HepG2 (cell line): Measurements from ENCODE around the gene TMC2. TPM values are rescaled to one million over a fixed set of nuclear protein-coding genes. Genes with fewer than 3 reads are reported as not detected.

Source experiments
- HDAC2 ChIP-seq: sonication (generic); formaldehyde crosslinking; IDR thresholded peaks from 2 replicates; pipeline ENCODE4 v1.4.0; 2020; ENCODE audit warnings: missing genetic modification reagents
- NCOA1 ChIP-seq: sonication (generic); formaldehyde crosslinking; IDR thresholded peaks from 2 replicates; pipeline ENCODE4 v1.9.0; 2021; ENCODE audit warnings: missing genetic modification reagents
- NFE2L2 ChIP-seq: fragments of 150-350 bp; IDR thresholded peaks from 2 replicates; pipeline ENCODE4 v1.6.1; 2014; ENCODE audit warnings: low read length
- NPAS2 ChIP-seq: sonication (generic); formaldehyde crosslinking; IDR thresholded peaks from 2 replicates; pipeline ENCODE4 v1.8.0; 2022; ENCODE audit warnings: mild to moderate bottlenecking, missing genetic modification reagents, borderline replicate concordance
- PHB2 ChIP-seq: fragments of 450-650 bp; IDR thresholded peaks from 2 replicates; pipeline ENCODE4 v1.6.1; 2018; ENCODE audit not compliant: partially characterized antibody
- SOX6 ChIP-seq, 2 experiments: fragments of 450-650 bp in 1 of 2; sonication (generic) in 1 of 2; formaldehyde crosslinking in 1 of 2; IDR thresholded peaks; 2 replicates each; pipeline versions ENCODE4 v1.4.0 to v1.6.1; 2017 to 2020; ENCODE audit warnings: antibody characterized with exemption in 1 of 2, mild to moderate bottlenecking in 1 of 2, missing genetic modification reagents in 1 of 2
- TBX3 ChIP-seq: fragments of 450-650 bp; IDR thresholded peaks from 2 replicates; pipeline ENCODE4 v1.6.1; 2017; ENCODE audit warnings: antibody characterized with exemption, mild to moderate bottlenecking, inconsistent platforms, borderline replicate concordance
- ZNF234 ChIP-seq: sonication (generic); formaldehyde crosslinking; conservative IDR thresholded peaks from 2 replicates; pipeline ENCODE4 v1.5.1; 2020; ENCODE audit warnings: mild to moderate bottlenecking, missing genetic modification reagents
- ZNF24 ChIP-seq: fragments of 450-650 bp; IDR thresholded peaks from 2 replicates; pipeline ENCODE4 v1.6.1; 2017; ENCODE audit warnings: antibody characterized with exemption, mild to moderate bottlenecking
- ZNF264 ChIP-seq: sonication (generic); formaldehyde crosslinking; IDR thresholded peaks from 2 replicates; pipeline ENCODE4 v1.4.0; 2020; ENCODE audit warnings: missing genetic modification reagents
- ZNF431 ChIP-seq: sonication (generic); formaldehyde crosslinking; IDR thresholded peaks from 2 replicates; pipeline ENCODE4 v1.9.0; 2022; ENCODE audit warnings: missing genetic modification reagents, low read depth, mild to moderate bottlenecking, borderline replicate concordance
- ZNF75D ChIP-seq: sonication (generic); formaldehyde crosslinking; IDR thresholded peaks from 2 replicates; pipeline ENCODE4 v1.8.1; 2023; ENCODE audit warnings: missing genetic modification reagents, mild to moderate bottlenecking, borderline replicate concordance
- polyA plus RNA-seq, 8 experiments: library from polyadenylated mRNA; depleted of rRNA in 3 of 8; stranded (reverse) in 7 of 8; unstranded in 1 of 8; fragments of >200 nt; fragmentation: Illumina TruSeq in 4 of 8; extraction: Trizol in 4 of 8; gene quantifications; 2 replicates each; pipeline versions ENCODE4 v1.2.1 to v1.2.3, GENCODE V29; 2011 to 2016; ENCODE audit warnings: low read depth in 4 of 8, missing spikeins in 1 of 8, mixed read lengths in 1 of 8; ENCODE audit not compliant: insufficient read depth in 1 of 8
- total RNA-seq, 5 experiments: library from RNA; depleted of rRNA; stranded (reverse); fragments of >200 nt; fragmentation: Illumina TruSeq; extraction: Trizol; gene quantifications; 2 replicates each; pipeline ENCODE4 v1.2.3, GENCODE V29; 2016; ENCODE audit warnings: low read depth in 1 of 5
- TF ChIP-seq, protein P1 (sequence below): sonication (generic); IDR thresholded peaks from 2 replicates; pipeline ENCODE4 v1.6.1; 2016; ENCODE audit warnings: low read depth, borderline replicate concordance

Gene TMC2
- total and polyA plus RNA-seq, 2 of the 13 experiments (the other 11 are each of a cell fraction or from before 2014, with no cell fraction given) = not detected

DNA sequence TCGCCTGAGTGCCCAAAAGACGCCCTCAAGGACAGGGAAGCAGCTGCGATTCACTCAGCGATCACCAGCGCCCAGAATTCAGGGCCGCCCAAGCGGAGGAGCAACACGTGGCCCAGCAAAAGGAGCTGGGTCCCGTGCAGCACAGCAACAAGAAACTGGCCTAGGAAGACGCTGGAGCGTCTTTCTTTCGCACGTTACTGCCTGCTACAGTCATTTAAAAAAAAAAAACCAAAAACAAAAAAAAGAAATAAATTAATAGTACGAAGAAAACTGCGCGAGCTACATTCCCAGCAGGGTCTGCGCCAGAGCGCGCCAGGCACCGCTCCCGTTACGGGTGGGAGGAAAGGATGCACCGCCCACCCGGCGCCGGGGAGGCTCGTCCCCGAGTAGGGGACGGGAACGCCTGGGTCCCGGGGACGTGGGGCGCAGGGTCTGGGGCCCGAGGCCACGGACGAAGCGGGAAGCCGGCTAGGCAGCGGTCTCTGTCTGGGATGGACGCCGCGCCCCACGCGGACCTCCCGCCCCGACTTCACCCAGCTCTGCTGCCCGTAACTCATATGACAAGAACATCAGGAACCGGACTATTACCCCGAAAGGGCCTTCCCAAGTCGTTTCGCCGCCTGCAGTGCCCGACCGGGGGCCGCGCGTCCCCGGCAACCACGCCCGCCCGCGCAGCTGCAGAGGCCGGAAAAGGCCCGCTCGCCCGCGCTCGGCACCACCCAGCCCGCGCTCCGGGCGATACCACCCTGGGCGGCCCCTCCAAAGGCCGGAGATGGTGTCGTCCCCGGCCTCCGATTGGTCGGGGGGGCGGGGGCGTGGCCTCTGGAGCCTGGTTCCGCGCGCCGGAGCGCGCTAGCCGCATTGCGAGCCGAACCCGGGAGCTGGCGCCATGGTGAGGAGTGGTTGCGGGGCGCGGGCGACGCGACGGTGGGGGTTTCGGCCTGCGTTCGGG is 115.7 kb downstream of the TMC2 start, which contains the start of gene NOP56 (continued):
- TF ChIP-seq PHB2 (no peak), HDAC2 (CRISPR knock-in tag) (peak; percentile 24; the same call in 1 of the 2 replicates), SOX6 (IDR thresholded peaks at IDR 0.05) (no peak), SOX6 (CRISPR knock-in tag; IDR thresholded peaks at IDR 0.05) (peak; percentile 72), ZNF24 (0 out of 2 replicates have a peak, but pooled peaks have one; percentile 33), NFE2L2 (no peak), TBX3 (no peak), ZNF75D (CRISPR knock-in tag) (no peak; the same call in 1 of the 2 replicates), NPAS2 (CRISPR knock-in tag) (no peak), ZNF234 (CRISPR knock-in tag) (peak; percentile 26; the same call in 1 of the 2 replicates), ZNF264 (CRISPR knock-in tag) (no peak), ZNF431 (peak; percentile 89; the same call in 1 of the 2 replicates), NCOA1 (CRISPR knock-in tag) (no peak; the same call in none of the 2 replicates)
- TF ChIP-seq, protein P1, sequence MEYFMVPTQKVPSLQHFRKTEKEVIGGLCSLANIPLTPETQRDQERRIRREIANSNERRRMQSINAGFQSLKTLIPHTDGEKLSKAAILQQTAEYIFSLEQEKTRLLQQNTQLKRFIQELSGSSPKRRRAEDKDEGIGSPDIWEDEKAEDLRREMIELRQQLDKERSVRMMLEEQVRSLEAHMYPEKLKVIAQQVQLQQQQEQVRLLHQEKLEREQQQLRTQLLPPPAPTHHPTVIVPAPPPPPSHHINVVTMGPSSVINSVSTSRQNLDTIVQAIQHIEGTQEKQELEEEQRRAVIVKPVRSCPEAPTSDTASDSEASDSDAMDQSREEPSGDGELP = 0 out of 2 replicates have a peak, but pooled peaks have one; percentile 31
